Renal cortex interstitium (tissue), 3 donors: ENCODE data around the gene TMEM239. TPM values are rescaled to one million over a fixed set of nuclear protein-coding genes. Genes with fewer than 3 reads are reported as not detected.

Source experiments
- polyA plus RNA-seq, 3 donors: library from polyadenylated mRNA; unstranded; fragments of 120-200 nt; gene quantifications; one replicate each; pipeline ENCODE4 v1.2.1, GENCODE V29; 2013; ENCODE audit not compliant: insufficient read length in 3 of 3

TMEM239 gene
- polyA plus RNA-seq, 3 donors: 0.07 to 0.08 TPM; not detected in 1

Other genes with a start within 250 kb of the TMEM239 start
- 100 to 1,000 TPM; 227 to 269 (median 257) TPM for gene NOP56, start 163.7 kb upstream of the TMEM239 start, polyA plus RNA-seq
- gene IDH3B, start 152.1 kb upstream of the TMEM239 start, polyA plus RNA-seq: 100 to 1,000 TPM; 127 to 135 (median 132) TPM
- gene EBF4, start 123.6 kb upstream of the TMEM239 start, polyA plus RNA-seq: 10 to 100 TPM; 24.6 to 45.7 (median 31.8) TPM
- gene CPXM1, start 15.7 kb upstream of the TMEM239 start, polyA plus RNA-seq: 100 to 1,000 TPM; 206 to 281 (median 225) TPM
- gene C20orf141, start 1.4 kb upstream of the TMEM239 start, polyA plus RNA-seq: not detected
- 10 to 100 TPM; 58.9 to 92.0 (median 74.6) TPM for gene PCED1A, start 24.3 kb downstream of the TMEM239 start, polyA plus RNA-seq
- 10 to 100 TPM; 35.0 to 43.5 (median 39.6) TPM for gene VPS16, start 24.4 kb downstream of the TMEM239 start, polyA plus RNA-seq
- gene PTPRA, start 57.1 kb downstream of the TMEM239 start, polyA plus RNA-seq: 100 to 1,000 TPM in 1 of 3 donors, 10 to 100 TPM in 2; 89.1 to 108 (median 97.5) TPM
- gene GNRH2, start 227.3 kb downstream of the TMEM239 start, polyA plus RNA-seq: under 1 TPM; 0.34 to 0.53 (median 0.45) TPM
- gene MRPS26, start 229.7 kb downstream of the TMEM239 start, polyA plus RNA-seq: 10 to 100 TPM; 47.7 to 73.0 (median 61.6) TPM